HG03354 (cell line): ENCODE results near the gene MAML3.
A peak's percentile ranks its signal among the peaks of the same experiment; 100 is the strongest.

Experiments
- ATAC-seq: cut with Tn5 transposase; IDR thresholded peaks from one replicate; pipeline ENCODE4 v1.9.1; 2021; ENCODE audit warnings: mild to moderate bottlenecking; ENCODE audit not compliant: unreplicated experiment, poor library complexity, severe bottlenecking

The MAML3 gene

DNA sequence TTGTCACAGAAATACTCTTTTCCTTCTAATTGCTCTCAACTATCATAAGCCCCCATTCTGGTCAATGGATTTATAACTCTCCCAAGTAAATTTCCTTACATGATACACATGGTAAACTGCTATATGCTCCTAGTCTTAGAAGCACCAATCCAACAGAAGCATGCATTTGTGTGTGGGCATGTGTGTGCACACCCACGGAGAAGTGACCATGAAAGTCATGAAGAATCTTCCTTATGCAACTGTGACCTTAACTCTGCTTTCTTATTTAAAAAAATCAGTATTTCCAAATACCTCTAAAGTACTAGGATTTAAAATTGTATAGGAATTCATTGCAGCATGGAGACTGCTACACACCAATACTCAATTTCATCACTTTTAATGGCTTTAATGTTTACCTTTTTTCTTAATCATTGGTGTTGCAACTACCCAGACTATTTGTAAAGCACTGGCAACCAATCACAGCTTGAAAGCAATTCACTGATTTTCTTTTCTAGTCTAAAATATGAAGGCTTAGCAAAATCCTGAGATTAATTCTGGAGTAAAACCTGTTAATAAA lies 47.6 kb downstream of the MAML3 start:
- no peak for ATAC-seq

DNA sequence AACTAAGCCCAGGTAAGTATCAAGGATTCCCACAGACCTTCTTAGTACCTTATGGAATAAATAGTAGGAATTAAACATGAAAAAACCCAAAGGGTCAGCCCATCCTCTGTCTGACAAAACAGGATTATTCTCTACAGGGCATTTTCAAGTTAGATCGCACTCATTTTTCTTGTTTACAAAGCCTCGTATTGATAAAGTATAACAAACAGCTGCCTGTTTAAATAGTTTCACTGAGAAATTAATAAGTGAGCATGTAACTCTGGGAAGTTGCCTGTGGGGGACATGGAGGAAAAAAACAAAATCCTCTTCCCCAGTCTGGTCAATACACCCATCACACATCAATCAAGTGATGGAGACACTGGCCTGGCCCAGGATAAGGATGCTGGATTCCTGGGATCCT lies 48.5 kb downstream of the MAML3 start:
- no peak for ATAC-seq

DNA sequence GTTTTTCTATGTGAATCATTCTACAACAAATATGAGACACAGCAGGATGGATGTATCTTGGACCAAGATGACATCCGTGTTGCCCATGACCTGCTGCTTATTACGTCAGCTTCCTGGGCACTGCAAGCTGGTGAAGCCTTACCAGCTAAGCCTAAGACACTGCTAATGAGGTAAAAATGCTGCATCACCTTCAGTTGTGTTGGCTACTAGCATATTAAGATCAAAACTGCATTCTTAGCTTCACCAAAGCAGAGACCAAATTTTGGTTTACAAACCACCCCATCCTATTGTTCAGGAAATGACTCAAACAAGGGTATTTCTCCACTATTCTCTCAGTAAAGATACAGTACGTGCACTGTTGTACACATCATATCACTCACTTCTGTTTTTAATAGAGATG lies 50.3 kb downstream of the MAML3 start:
- ATAC-seq, result peak; percentile 87

DNA sequence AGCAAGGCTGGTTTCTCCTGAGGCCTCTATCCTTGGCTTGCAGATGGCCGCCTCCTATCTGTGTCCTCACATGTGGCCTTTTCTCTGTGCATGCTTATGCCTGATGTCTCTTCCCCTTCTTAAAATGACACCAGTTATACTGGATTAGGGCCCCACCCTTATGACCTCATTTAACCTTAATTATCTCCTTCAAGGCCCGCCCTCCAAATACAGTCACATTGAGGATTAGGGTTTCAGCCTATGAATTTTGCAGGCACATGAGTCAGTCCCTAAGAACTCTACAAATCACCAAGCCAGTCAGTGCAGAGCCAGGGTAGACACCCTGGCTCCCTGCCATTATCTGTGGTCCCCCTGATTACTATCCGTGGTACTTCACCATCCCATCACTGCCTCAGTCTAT lies 51.6 kb downstream of the MAML3 start:
- no peak for ATAC-seq

DNA sequence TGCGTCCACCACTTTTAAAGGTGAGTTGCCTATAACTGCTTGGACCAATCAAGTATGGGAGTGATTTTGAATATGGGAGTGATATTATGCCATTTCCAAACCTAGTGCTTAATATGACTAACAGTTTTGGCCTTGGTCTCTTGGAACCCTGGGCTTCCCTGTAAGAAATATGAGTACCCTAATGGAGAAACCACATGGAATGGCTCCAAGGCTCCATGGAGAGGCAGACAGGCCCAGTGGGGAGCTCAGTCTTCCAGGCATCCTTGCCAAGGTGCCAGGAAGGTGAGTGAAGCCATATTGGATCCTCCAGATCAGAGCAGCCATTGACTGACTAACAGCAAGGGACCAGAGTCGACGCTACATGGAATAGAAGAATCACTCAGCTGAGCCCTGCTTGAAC lies 53.2 kb downstream of the MAML3 start:
- ATAC-seq, result no peak

DNA sequence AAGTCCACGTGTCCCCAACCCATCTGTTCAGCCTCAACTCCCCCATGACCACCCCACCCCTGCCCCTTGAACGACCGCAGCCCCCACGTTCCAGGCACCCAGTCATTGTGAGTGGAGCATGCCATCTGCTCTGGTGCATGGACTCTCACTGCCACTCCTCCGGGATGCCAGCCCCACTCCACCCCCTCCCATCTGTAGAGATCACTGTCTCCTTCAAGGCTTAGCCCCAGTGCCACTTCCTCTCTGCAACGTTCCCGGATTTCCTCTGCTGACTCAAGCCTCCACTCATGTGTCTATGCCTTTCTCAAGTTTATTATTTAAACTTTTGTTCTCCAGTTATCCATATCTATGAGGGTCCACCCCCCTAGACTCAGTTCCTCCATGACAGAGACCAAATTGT lies 54.0 kb downstream of the MAML3 start:
- no peak for ATAC-seq

DNA sequence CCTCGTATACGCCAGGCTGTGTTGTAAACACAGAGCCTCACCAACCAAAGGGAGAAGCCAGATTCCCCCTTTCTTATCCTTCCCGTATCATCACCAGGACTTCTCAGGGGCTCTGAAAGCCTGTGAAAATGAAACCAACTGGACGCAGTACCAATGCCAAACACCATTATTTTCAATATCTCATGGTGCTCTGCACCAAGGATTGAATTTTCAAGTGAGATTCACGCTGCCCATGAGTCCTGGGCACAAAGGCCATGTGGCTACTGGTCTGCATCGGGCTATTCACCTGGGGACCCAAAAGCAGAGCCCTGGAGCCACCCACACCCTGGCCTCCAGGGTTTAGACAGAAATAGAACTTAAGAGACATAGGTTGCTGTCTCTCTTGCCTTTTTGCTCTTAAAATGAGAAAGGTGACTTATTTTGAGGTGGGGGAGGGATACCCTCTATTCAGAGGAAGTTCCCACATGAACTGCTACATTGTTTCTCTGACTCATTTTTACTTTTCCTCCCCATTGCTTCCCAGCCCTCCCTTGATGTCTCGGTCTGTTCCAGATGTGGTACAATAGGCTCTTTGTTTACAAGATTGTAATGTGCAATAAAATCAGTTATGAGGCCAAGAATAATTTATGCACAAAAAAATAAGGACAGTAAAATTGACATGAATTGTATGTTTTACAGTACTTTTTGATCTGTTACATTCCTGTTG lies 55.4 kb downstream of the MAML3 start:
- no peak for ATAC-seq

DNA sequence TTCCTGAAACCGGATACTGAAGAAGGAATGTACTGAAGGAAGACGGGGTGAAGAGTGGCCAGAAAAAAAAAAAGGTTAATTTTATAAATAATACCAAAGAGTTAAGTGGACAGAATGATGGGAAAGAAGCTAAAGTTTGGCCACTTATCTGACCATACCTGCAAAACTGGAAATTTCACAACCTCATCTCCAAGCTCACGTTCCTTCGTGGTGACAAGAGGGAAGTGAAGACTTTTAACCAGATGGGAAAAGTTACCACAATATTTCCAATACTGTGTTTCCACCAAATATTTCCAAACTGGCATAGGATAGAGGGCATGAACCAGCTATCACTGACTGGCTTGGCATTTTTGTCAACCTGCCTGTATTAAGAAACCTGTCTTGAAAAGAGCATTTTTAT lies 56.4 kb downstream of the MAML3 start:
- no peak for ATAC-seq

DNA sequence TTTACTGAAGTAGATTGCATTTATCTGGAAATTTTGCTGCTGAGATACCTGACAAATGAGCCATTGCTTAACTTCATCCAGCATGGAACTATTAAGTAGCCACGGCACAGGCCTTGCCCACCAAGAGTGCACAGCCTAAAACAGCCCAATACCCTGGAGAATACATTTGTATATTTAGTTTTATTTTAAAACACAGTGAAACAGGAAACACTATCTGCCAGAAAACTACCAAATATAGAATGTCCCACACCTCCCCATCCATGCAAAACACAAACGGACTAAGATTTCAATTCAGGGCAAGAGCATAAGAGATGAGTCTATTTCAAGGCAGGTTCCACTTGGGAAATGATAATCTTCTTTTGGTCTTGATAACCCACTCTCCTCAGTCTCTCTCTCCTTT lies 57.1 kb downstream of the MAML3 start:
- no peak for ATAC-seq

DNA sequence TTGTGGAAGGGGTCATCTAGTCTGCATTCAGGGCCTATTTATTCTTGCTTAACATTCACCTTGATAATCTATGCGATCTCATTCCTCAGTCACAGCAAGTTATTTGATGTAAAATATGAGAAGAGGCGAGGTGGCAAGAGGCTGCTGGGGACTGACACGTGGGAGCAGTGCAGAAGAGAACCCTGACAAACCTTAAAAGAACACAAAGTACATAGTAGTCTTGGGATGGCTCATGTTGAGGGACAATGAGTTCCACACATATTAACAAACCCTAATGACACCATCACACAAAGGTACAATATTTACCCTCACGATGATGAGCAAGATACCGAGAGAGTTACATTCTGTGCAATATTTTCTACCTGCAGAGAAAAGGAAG lies 57.5 kb downstream of the MAML3 start:
- ATAC-seq, result no peak

DNA sequence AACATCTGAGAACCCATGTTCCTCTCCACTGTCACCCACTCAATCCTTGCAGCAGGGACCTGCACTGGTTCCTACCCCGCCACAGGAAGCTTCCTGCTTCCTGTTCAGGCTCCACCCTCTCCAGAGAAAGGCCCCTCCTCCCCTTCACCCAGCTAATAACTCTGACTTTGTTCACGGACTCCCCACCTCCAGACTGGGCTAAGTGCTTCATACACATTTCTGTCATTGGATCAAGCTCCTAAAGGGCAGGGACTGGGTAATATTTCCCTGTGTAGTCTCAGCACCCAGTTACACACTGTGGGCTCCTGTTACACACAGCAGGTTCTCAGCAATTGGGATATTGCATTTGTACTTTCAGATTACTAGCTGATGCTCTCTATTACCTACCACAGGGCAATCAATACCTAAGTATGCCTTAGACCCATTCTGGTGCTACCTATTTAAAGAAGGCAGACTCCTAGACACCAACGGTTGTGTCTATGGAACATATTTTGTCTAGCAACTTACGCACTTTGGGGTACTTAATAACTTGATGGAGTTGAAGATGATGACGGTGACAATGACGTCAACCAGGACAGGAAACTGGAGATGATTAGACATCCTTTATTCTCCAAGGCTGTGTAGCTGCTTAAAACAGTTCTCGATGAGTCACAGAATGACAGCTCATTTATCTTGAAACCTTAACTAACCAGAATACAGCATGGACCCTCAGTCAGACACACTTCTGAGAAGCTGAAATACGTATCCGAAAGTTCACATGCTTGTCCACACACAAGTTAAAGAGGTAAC lies 58.1 kb downstream of the MAML3 start:
- ATAC-seq, result peak; percentile 47

DNA sequence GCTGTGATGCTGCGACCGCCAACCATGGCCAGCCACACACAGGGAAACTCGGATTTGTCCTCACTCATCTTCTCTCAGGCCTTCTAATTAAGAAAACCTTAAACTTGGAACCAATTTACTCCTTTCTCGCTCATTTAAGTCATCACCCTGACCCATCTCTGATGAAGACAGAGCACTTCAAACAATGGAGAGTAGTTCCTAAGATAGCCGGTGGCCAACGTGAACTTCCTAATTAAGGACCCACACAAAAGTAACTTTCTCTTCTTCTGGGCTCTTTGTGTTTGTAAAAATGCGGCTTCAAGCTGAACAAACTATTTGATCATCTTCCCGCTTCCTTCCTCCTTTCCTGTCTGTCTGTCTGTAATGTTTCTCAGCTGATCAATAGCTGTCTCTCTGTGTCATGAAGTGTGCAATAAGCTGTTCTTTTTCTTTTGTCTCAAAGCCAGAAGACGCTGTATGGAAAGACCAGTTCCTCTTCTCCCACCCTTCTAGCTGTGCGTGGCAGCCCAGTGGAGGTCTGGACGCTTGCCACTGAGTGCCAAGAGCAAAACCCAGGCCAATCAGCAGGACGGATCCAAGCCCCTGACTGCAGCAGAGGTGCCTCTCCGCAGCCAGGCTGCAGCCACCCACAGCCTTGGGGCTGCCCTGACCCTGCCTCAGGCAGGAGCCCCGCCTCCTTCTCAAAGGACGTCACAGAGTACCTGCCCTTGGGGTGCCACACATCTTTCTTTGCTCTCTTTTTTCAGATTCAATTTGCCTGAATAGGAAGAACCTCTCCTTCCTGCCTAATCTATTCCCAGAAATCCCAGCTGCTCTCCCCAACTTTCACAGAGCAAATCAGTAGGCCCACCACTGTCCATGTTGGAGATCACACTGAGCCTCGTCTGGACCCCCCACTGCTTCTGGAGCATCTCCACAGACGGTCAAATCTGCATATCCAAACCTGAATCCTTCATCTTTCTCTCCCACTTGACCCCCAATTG lies 59.3 kb downstream of the MAML3 start:
- ATAC-seq, result peak; percentile 42

DNA sequence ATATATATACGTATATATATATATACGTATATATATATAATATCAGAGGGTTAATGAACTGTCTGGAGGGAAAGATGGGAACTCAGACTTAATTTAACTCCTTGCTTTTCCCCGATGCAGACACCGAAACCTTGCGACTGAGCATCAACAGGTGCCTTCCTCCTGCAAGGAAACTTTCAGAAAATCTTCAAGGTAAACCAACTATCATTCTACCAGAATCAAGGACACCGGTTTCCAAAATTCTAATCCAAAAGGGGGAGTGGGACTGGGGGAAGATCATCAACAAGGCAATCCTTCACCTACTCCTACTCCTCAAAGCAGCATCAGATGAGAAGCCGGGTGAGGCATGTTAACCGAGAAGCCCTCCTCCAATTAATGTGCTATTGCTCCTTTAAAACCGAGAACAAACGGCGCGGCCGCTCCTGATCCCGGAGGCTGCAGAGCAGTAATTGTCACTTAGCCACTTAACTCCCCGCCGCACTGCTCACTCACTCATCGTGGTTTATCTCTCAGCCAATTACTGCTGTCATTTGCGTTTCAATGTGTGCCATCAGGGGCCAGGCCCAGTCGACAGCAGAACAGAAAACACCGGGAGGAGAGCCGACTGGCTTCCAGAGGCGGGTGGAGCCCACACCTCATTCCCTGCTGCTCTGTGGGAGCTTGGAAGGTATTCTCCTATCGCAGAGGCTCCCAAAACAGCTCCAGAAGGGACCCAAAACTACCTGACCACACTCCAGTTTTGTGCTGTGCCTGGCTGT lies 61.7 kb downstream of the MAML3 start:
- no peak for ATAC-seq

DNA sequence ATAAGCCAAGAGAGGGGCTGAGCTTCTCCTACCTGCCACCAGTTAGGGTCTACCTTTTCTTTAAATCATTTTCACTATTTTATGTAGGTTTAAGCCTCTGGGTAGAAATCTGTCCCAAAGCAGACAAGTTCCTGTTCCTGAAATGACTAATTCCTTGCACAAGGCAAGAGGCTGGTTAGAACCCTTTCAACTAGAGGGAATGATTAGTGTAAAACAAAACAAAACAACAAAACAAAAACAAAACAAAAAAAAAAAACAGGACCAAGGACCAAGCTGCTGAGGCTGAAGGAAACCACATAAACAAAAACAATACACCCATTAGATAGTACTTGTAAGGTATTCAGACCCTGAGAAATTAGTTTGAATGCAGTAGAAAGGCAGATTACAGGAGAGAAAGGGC lies 62.7 kb downstream of the MAML3 start:
- ATAC-seq, result no peak

DNA sequence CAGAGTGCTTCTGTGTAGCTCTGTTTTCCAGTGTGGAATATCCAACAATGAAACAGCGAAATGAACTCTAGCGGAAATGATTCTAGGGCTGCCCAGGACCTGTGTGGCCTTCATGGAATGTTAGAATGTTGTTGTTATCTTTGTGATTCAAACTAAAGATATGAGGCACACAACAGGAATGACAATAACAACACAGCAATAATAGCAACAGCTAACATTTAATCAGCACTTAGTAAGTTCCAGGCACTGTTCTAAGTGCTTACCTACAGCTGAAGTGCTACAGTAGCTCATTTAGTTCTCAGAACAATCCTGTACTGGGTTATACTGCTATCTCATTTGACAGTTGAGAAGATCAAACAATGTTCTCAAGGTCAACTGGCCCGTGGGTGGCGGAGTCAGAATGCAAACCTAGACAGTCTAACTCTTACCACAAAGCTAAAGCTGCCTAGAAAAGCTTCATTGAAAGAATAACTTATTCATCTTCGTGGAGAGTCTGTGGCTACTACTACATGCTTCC lies 63.7 kb downstream of the MAML3 start:
- ATAC-seq, result no peak

DNA sequence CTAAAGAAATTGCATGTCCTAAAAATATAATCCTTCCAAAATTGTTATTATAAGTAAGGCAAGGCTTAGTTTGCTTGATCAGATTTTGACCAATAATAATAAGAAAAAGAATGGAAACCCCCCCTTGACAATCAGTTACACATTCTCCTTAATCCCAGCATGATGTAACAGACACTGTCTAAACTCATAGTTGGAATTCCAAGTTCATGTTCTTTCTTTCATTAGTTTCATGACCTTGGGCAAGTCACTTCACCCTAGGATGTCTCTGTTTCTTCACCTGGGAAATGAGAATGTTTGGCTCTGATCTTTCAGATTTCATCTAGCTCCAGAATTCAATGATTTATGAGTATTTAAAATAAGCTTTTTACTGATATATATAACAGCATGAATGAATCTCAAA lies 64.8 kb downstream of the MAML3 start:
- ATAC-seq, result no peak

DNA sequence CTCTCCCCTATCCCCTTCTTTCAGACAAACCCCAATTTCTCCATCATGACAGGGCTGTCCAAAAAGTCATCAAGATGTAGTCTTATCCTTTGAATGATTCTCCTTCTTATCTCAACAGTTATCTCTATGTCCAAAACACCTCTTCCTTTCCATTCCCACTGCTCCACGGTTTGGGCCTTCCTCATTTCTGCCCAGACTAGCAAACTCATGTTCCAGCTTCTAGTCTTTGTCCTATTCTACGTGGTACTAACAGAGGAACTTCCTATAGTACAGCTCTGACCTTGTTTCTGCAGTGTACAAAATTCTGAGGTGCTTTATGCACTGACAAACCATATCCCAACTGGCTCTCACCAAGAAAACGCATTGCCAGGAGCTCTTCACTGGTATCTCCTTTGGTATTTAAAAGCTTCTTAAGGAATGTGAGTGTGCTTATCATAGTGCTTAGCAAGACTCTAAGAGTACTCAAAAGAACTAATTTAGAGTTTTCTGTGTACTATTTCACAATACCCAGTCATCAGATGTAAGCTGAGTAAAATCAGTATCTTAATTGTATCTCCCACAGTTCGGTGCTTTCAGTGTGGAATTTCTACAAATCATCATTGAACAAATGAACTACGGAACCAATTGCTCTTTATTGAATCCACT lies 65.5 kb downstream of the MAML3 start:
- no peak for ATAC-seq

DNA sequence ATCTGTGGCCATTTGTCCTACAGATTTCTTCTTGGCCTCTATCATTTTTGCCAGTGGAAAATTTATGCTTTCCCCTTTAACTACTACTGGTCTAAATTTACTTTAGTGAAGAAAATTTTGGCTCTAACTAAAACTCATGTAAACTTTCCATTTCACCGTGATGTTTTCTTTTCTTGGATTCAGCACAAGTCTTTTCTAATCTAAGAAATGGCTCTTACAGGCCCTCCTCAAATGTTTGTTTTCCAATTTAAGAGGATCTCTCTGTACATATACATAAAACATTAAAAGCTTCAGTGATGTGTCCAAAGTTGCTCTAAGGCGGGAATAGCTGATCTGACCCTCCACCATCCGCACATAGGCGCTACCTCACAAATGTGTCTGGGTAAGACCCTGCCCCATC lies 68.1 kb downstream of the MAML3 start:
- no peak for ATAC-seq
